IPS-18a (cell line): ENCODE results near the gene CMYA5.

Source experiments
- H3K27ac ChIP-seq: one replicate; pipeline ENCODE4 v1.5.1; 2013; ENCODE audit warnings: low read length
- H3K27me3 ChIP-seq: one replicate; pipeline ENCODE4 v1.6.1; 2013; ENCODE audit warnings: mild to moderate bottlenecking, low read length; ENCODE audit not compliant: control insufficient read depth, insufficient read depth
- H3K36me3 ChIP-seq: one replicate; pipeline ENCODE4 v1.6.1; 2013; ENCODE audit warnings: low read depth, low read length; ENCODE audit not compliant: control insufficient read depth
- H3K4me1 ChIP-seq: one replicate; pipeline ENCODE4 v1.6.1; 2013; ENCODE audit warnings: low read depth, low read length; ENCODE audit not compliant: control insufficient read depth
- H3K4me3 ChIP-seq: one replicate; pipeline ENCODE4 v1.5.1; 2013; ENCODE audit warnings: low read length
- H3K9ac ChIP-seq: one replicate; pipeline ENCODE4 v1.6.1; 2013; ENCODE audit warnings: mild to moderate bottlenecking, low read length, moderate library complexity
- H3K9me3 ChIP-seq: one replicate; pipeline ENCODE4 v1.6.1; 2013; ENCODE audit warnings: low read depth, low read length; ENCODE audit not compliant: control insufficient read depth

CMYA5 gene

GRCh38 chr5:79731775-79732174 is 42.1 kb downstream of the CMYA5 start:
- Histone ChIP-seq H3K27me3 (no peaks in the 10 kb centered on the region), H3K36me3 (no peaks in the 10 kb centered on the region), H3K27ac (no peak overlapping the region), H3K9ac (no peak overlapping the region), H3K9me3 (no peaks in the 10 kb centered on the region), H3K4me3 (no peak overlapping the region), H3K4me1 (no peaks in the 10 kb centered on the region)

- no peak overlapping the region for H3K9ac ChIP-seq
- no peaks in the 10 kb centered on the region for H3K9me3 ChIP-seq
- no peaks in the 10 kb centered on the region for H3K36me3 ChIP-seq
- H3K27ac ChIP-seq = no peak overlapping the region
- H3K4me3 ChIP-seq = no peak overlapping the region
- no peaks in the 10 kb centered on the region for H3K4me1 ChIP-seq
- no peaks in the 10 kb centered on the region for H3K27me3 ChIP-seq
These were observed 47.2 kb downstream of the CMYA5 start for GRCh38 chr5:79736528-79737514.

- no peaks in the 10 kb centered on the region for H3K36me3 ChIP-seq
- H3K27ac ChIP-seq = no peak overlapping the region
- no peak overlapping the region for H3K4me3 ChIP-seq
- no peak overlapping the region for H3K9ac ChIP-seq
- no peaks in the 10 kb centered on the region for H3K9me3 ChIP-seq
- peaks cover under 1% of the 10 kb centered on the region for H3K4me1 ChIP-seq
- no peaks in the 10 kb centered on the region for H3K27me3 ChIP-seq
These were observed 48.7 kb downstream of the CMYA5 start for GRCh38 chr5:79738349-79738748.

GRCh38 chr5:79742549-79743136 is 53.0 kb downstream of the CMYA5 start:
- no peak overlapping the region for H3K9ac ChIP-seq
- H3K27me3 ChIP-seq = no peaks in the 10 kb centered on the region
- no peaks in the 10 kb centered on the region for H3K36me3 ChIP-seq
- H3K4me1 ChIP-seq = peaks cover 16% of the 10 kb centered on the region
- no peak overlapping the region for H3K4me3 ChIP-seq
- H3K27ac ChIP-seq = no peak overlapping the region
- no peaks in the 10 kb centered on the region for H3K9me3 ChIP-seq

GRCh38 chr5:79743846-79744605 is 54.4 kb downstream of the CMYA5 start:
- Histone ChIP-seq H3K4me3 (no peak overlapping the region), H3K9ac (no peak overlapping the region), H3K36me3 (no peaks in the 10 kb centered on the region), H3K9me3 (no peaks in the 10 kb centered on the region), H3K27me3 (no peaks in the 10 kb centered on the region), H3K27ac (no peak overlapping the region), H3K4me1 (peaks cover 16% of the 10 kb centered on the region)

GRCh38 chr5:79745255-79745654 is 55.6 kb downstream of the CMYA5 start:
- Histone ChIP-seq H3K27me3 (no peaks in the 10 kb centered on the region), H3K36me3 (no peaks in the 10 kb centered on the region), H3K9me3 (no peaks in the 10 kb centered on the region), H3K4me1 (peaks cover 20% of the 10 kb centered on the region), H3K27ac (no peak overlapping the region), H3K4me3 (no peak overlapping the region), H3K9ac (no peak overlapping the region)

GRCh38 chr5:79746642-79747569 is 57.3 kb downstream of the CMYA5 start:
- Histone ChIP-seq H3K9ac (no peak overlapping the region), H3K4me1 (peaks cover 30% of the 10 kb centered on the region), H3K27ac (no peak overlapping the region), H3K36me3 (no peaks in the 10 kb centered on the region), H3K4me3 (no peak overlapping the region), H3K27me3 (no peaks in the 10 kb centered on the region), H3K9me3 (no peaks in the 10 kb centered on the region)

- Histone ChIP-seq H3K27me3 (no peaks in the 10 kb centered on the region), H3K9ac (no peak overlapping the region), H3K9me3 (no peaks in the 10 kb centered on the region), H3K4me1 (peaks cover 19% of the 10 kb centered on the region), H3K4me3 (no peak overlapping the region), H3K27ac (no peak overlapping the region), H3K36me3 (no peaks in the 10 kb centered on the region)
These were observed 61.2 kb downstream of the CMYA5 start for GRCh38 chr5:79750611-79751510.

GRCh38 chr5:79753092-79753491 is 63.5 kb downstream of the CMYA5 start:
- no peaks in the 10 kb centered on the region for H3K9me3 ChIP-seq

More at GRCh38 chr5:79753092-79753491, 63.5 kb downstream of the CMYA5 start:
- no peaks in the 10 kb centered on the region for H3K36me3 ChIP-seq
- no peak overlapping the region for H3K27ac ChIP-seq
- H3K4me1 ChIP-seq = peaks cover 14% of the 10 kb centered on the region
- H3K4me3 ChIP-seq = no peak overlapping the region
- no peak overlapping the region for H3K9ac ChIP-seq
- no peaks in the 10 kb centered on the region for H3K27me3 ChIP-seq
